Endothelial cell of umbilical vein (primary cell): ENCODE data around the gene GRID1. TPM values are rescaled to one million over a fixed set of nuclear protein-coding genes. Genes with fewer than 3 reads are reported as not detected.

Experiments used
- BruUV-seq: library from RNA; stranded (reverse); fragments of 400-500 nt; replicated peaks from 2 replicates; lab custom pipeline; 2021; lab: Mats Ljungman, UMichigan
- CTCF ChIA-PET: fragments of 300-600, 350-600 bp; sonication (Branson Sonifier 250); formaldehyde crosslinking; loops from one replicate; lab custom pipeline; 2021; ENCODE audit warnings: antibody characterized with exemption, inconsistent platforms; lab: Charles Lee
- POLR2A ChIA-PET: fragments of 300-600, 350-600 bp; sonication (Branson Sonifier 250); formaldehyde crosslinking; loops from one replicate; lab custom pipeline; 2021; ENCODE audit warnings: antibody characterized with exemption, inconsistent platforms; lab: Charles Lee
- DNase-seq: peaks from one replicate; pipeline ENCODE4 v3.0.0-alpha.2; 2011; ENCODE audit warnings: low read depth, low spot score
- FAIRE-seq: peaks from 2 replicates; lab custom pipeline; 2011; peaks lifted over from hg19 to GRCh38; lab: Jason Lieb, UNC
- H2AFZ ChIP-seq: 2 replicates; pipeline ENCODE4 v1.6.0; 2012; ENCODE audit warnings: low read depth, low read length, control low read depth, inconsistent platforms
- H3K27ac ChIP-seq: 2 replicates; pipeline ENCODE4 v1.5.1; 2011; ENCODE audit warnings: low read depth, mild to moderate bottlenecking, control low read depth, low read length, moderate library complexity; ENCODE audit not compliant: insufficient read depth
- H3K27me3 ChIP-seq, 2 experiments: 2 replicates each; pipeline versions ENCODE4 v1.6.0 to v1.6.1; 2011; ENCODE audit warnings: low read length in 2 of 2, mixed read lengths in 1 of 2; ENCODE audit not compliant: control insufficient read depth in 2 of 2, insufficient read depth in 2 of 2
- H3K36me3 ChIP-seq, 2 experiments: 2 replicates in 1 of 2; 3 replicates in 1 of 2; pipeline ENCODE4 v1.5.1; 2011; ENCODE audit warnings: low read length in 2 of 2, mild to moderate bottlenecking in 1 of 2, moderate library complexity in 1 of 2; ENCODE audit not compliant: control insufficient read depth in 2 of 2, insufficient read depth in 2 of 2; ENCODE audit errors: extremely low read depth in 1 of 2
- H3K4me1 ChIP-seq: 3 replicates; pipeline ENCODE4 v1.5.1; 2011; ENCODE audit warnings: mild to moderate bottlenecking, low read length; ENCODE audit not compliant: control insufficient read depth, insufficient read depth; ENCODE audit errors: extremely low read depth
- H3K4me2 ChIP-seq: 2 replicates; pipeline ENCODE4 v1.6.1; 2011; ENCODE audit warnings: low read length, control low read depth, mixed read lengths; ENCODE audit not compliant: insufficient read depth
- H3K4me3 ChIP-seq, 3 experiments: fragments of 200-600 bp in 1 of 3; sonication (generic), shearing (Covaris generic) in 1 of 3; replicated peaks in 1 of 3; 2 replicates each; pipeline ENCODE4 v1.5.1; 2011 to 2016; ENCODE audit warnings: control low read depth in 3 of 3, low read length in 3 of 3, mild to moderate bottlenecking in 2 of 3, inconsistent platforms in 1 of 3, low read depth in 1 of 3, moderate library complexity in 1 of 3; ENCODE audit not compliant: insufficient read depth in 1 of 3
- H3K79me2 ChIP-seq: 2 replicates; pipeline ENCODE4 v1.6.0; 2012; ENCODE audit warnings: low read length, inconsistent platforms; ENCODE audit not compliant: control insufficient read depth, insufficient read depth
- H3K9ac ChIP-seq: replicated peaks from 2 replicates; pipeline ENCODE3; 2011; ENCODE audit warnings: low read length, control low read depth; ENCODE audit not compliant: insufficient read depth; ENCODE audit errors: extremely low read depth
- H3K9me1 ChIP-seq: replicated peaks from 3 replicates; pipeline ENCODE4 v1.6.0; 2011; ENCODE audit warnings: mild to moderate bottlenecking, low read length; ENCODE audit not compliant: control insufficient read depth, insufficient read depth; ENCODE audit errors: extremely low read depth
- H3K9me3 ChIP-seq: replicated peaks from 2 replicates; pipeline ENCODE4 v1.5.1; 2012; ENCODE audit warnings: low read length, inconsistent platforms; ENCODE audit not compliant: control insufficient read depth, insufficient read depth
- H4K20me1 ChIP-seq: replicated peaks from 2 replicates; pipeline ENCODE3; 2011; ENCODE audit warnings: mild to moderate bottlenecking, low read length; ENCODE audit not compliant: control insufficient read depth, insufficient read depth; ENCODE audit errors: extremely low read depth
- EZH2 ChIP-seq: IDR thresholded peaks from 2 replicates; pipeline ENCODE4 v1.6.1; 2012; ENCODE audit warnings: borderline replicate concordance, low read depth, mild to moderate bottlenecking, moderate library complexity, low read length, inconsistent platforms; ENCODE audit not compliant: severe bottlenecking
- FOS ChIP-seq: IDR thresholded peaks from 2 replicates; pipeline ENCODE4 v1.6.1; 2011; ENCODE audit warnings: mild to moderate bottlenecking, low read length, moderate library complexity, borderline replicate concordance; ENCODE audit not compliant: insufficient read depth
- GATA2 ChIP-seq: IDR thresholded peaks from 2 replicates; pipeline ENCODE4 v1.7.0; 2011; ENCODE audit warnings: low read depth, mild to moderate bottlenecking, moderate library complexity, mixed read lengths, low read length; ENCODE audit not compliant: insufficient read length, insufficient read depth
- JUN ChIP-seq: IDR thresholded peaks from 2 replicates; pipeline ENCODE4 v1.6.1; 2011; ENCODE audit warnings: borderline replicate concordance, low read depth; ENCODE audit not compliant: insufficient read length, insufficient read depth
- MYC ChIP-seq: IDR thresholded peaks from one replicate; pipeline ENCODE4 v1.6.1; 2011; ENCODE audit warnings: mild to moderate bottlenecking, low read depth, low read length
- POLR2A ChIP-seq: IDR thresholded peaks from 2 replicates; pipeline ENCODE4 v1.6.1; 2012; ENCODE audit warnings: low read depth, mild to moderate bottlenecking, control low read depth, low read length
- POLR2AphosphoS5 ChIP-seq: IDR thresholded peaks from 2 replicates; pipeline ENCODE4 v1.6.1; 2012; ENCODE audit warnings: low read depth, mild to moderate bottlenecking, control low read depth, low read length, moderate library complexity; ENCODE audit not compliant: insufficient read depth
- dilution Hi-C: fragments of 300-500 bp; cut with MboI; formaldehyde crosslinking; loops from one replicate; pipeline ENCODE4 v1.15.0; 2019; ENCODE audit warnings: low sequenced_read_pairs; ENCODE audit not compliant: extremely low pct_ligation_motif_present
- intact Hi-C: fragments of 100-400 bp; cut with micrococcal nuclease; formaldehyde crosslinking; loops from one replicate; pipeline ENCODE4 v1.10.0; 2022
- polyA plus RNA-seq, 4 experiments: library from polyadenylated mRNA; depleted of rRNA in 3 of 4; stranded (reverse) in 3 of 4; unstranded in 1 of 4; fragments of >200 nt; gene quantifications; 2 replicates each; pipeline versions ENCODE4 v1.2.1 to v1.2.3, GENCODE V29; 2011 to 2012; ENCODE audit warnings: missing spikeins in 1 of 4
- total RNA-seq: library from RNA; stranded (reverse); gene quantifications from 2 replicates; pipeline ENCODE4 v1.2.3, GENCODE V29; 2021
- TF ChIP-seq, protein P1 (sequence below): IDR thresholded peaks from 2 replicates; pipeline ENCODE4 v1.6.1; 2011; ENCODE audit not compliant: insufficient read depth, insufficient read length
- TF ChIP-seq, protein P2 (sequence below), 2 donors: IDR thresholded peaks; 1 replicate in 1 of 2; 2 replicates in 1 of 2; pipeline ENCODE4 v1.5.1; 2011; ENCODE audit warnings: low read length in 2 of 2, mild to moderate bottlenecking in 2 of 2, moderate library complexity in 2 of 2, control low read depth in 1 of 2, inconsistent platforms in 1 of 2, low read depth in 1 of 2; ENCODE audit not compliant: insufficient read depth in 1 of 2; ENCODE audit errors: extremely low read depth in 1 of 2

GRID1 gene
- total and polyA plus RNA-seq, 2 donors (not counting 3 experiments of a cell fraction or from before 2014, with no cell fraction given) = not detected

DNA sequence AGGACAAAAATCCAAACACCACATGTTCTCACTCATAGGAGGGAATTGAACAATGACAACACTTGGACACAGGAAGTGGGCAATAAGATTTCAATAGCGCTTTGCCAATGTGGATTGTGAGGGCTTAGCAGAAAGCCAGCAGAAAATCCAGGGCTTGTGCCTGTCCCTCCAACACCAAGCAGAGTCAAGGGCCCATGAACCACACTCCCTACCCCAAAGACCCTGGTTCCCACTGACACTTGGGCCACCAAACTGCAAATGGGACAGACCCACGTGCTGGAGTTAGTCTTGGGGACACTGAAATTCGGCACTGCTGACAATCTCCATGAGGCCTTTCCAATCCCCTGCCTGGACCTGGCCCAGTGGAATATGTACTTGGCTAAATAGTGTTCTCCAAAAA, 67.0 kb downstream of the GRID1 start:
- Histone ChIP-seq H3K27me3 (no peaks in the 10 kb centered on the region), H4K20me1 (no peaks in the 10 kb centered on the region), H3K27ac (no peak overlapping the region), H3K9ac (no peak overlapping the region), H3K79me2 (no peaks in the 10 kb centered on the region), H2AFZ (no peak overlapping the region), H3K4me1 (no peaks in the 10 kb centered on the region), H3K4me3 (no peak overlapping the region), H3K4me2 (no peak overlapping the region), H3K9me1 (no peaks in the 10 kb centered on the region), H3K9me3 (no peaks in the 10 kb centered on the region), H3K36me3 (no peaks in the 10 kb centered on the region)
- POLR2A ChIA-PET = no interaction called here
- TF ChIP-seq, protein P1, sequence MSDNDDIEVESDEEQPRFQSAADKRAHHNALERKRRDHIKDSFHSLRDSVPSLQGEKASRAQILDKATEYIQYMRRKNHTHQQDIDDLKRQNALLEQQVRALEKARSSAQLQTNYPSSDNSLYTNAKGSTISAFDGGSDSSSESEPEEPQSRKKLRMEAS = no peak
- TF ChIP-seq GATA2 = no peak
- TF ChIP-seq POLR2A = no peak
- no peak for TF ChIP-seq POLR2AphosphoS5
- no peak for TF ChIP-seq JUN
- no peak for TF ChIP-seq EZH2
- TF ChIP-seq, protein P2, sequence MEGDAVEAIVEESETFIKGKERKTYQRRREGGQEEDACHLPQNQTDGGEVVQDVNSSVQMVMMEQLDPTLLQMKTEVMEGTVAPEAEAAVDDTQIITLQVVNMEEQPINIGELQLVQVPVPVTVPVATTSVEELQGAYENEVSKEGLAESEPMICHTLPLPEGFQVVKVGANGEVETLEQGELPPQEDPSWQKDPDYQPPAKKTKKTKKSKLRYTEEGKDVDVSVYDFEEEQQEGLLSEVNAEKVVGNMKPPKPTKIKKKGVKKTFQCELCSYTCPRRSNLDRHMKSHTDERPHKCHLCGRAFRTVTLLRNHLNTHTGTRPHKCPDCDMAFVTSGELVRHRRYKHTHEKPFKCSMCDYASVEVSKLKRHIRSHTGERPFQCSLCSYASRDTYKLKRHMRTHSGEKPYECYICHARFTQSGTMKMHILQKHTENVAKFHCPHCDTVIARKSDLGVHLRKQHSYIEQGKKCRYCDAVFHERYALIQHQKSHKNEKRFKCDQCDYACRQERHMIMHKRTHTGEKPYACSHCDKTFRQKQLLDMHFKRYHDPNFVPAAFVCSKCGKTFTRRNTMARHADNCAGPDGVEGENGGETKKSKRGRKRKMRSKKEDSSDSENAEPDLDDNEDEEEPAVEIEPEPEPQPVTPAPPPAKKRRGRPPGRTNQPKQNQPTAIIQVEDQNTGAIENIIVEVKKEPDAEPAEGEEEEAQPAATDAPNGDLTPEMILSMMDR (IDR thresholded peaks at IDR 0.05; ENCODE audit: extremely low read depth in 1 of 2, insufficient read depth in 1 of 2, low read depth in 1 of 2, low read length in 2 of 2) = no peak
- no peak for TF ChIP-seq FOS
- no peak for TF ChIP-seq MYC
- no peak for DNase-seq
- dilution Hi-C loops (no loop called here), intact Hi-C loops (no loop called here)
- FAIRE-seq = no peak
- CTCF ChIA-PET = no interaction called here
- BruUV-seq = no TSS peak
